Breast epithelium (tissue), 4 donors: ENCODE data around the gene PDGFRA. TPM values are rescaled to one million over a fixed set of nuclear protein-coding genes. Genes with fewer than 3 reads are reported as not detected.
"Not testable (repeated sequence)": the region's sequence is repeated elsewhere in the genome, so short reads cannot be mapped to it uniquely, and the experiment has no call there.

Experiments used
- DNase-seq, 2 donors: peaks; one replicate each; pipeline ENCODE4 v3.0.0-alpha.2; 2019; ENCODE audit warnings: low spot score in 2 of 2
- H3K27ac ChIP-seq, 2 donors: fragments of 200-600 bp; sonication (generic) in 1 of 2; one replicate each; pipeline ENCODE4 v1.5.1; 2016 to 2019; ENCODE audit warnings: mild to moderate bottlenecking in 1 of 2
- H3K27me3 ChIP-seq, 2 donors: fragments of 200-600 bp; sonication (generic) in 1 of 2; one replicate each; pipeline versions ENCODE4 v1.5.1 to v1.6.0; 2017 to 2019; ENCODE audit warnings: control low read depth in 1 of 2, mild to moderate bottlenecking in 1 of 2
- H3K36me3 ChIP-seq: fragments of 200-600 bp; one replicate; pipeline ENCODE4 v1.5.1; 2019
- H3K4me1 ChIP-seq, 2 donors: fragments of 200-600 bp; sonication (generic); one replicate each; pipeline ENCODE4 v1.5.1; 2016 to 2019; ENCODE audit warnings: control low read depth in 1 of 2
- H3K4me3 ChIP-seq, 3 donors: fragments of 200-600 bp; sonication (generic); 1 replicate in 2 of 3; 2 replicates in 1 of 3; pipeline ENCODE4 v1.5.1; 2016 to 2019; ENCODE audit warnings: mild to moderate bottlenecking in 3 of 3, moderate library complexity in 2 of 3
- H3K9me3 ChIP-seq, 2 donors: fragments of 200-600 bp; sonication (generic) in 1 of 2; one replicate each; pipeline ENCODE4 v1.5.1; 2016 to 2019; ENCODE audit warnings: control low read depth in 1 of 2
- POLR2A ChIP-seq: fragments of 450-650 bp; IDR thresholded peaks from one replicate; pipeline ENCODE4 v1.6.1; 2016; ENCODE audit warnings: antibody characterized with exemption, mild to moderate bottlenecking, moderate library complexity
- POLR2AphosphoS5 ChIP-seq, 3 donors: sonication (generic); formaldehyde crosslinking; IDR thresholded peaks; one replicate each; pipeline ENCODE4 v1.6.1; 2017; ENCODE audit warnings: antibody characterized with exemption in 3 of 3
- intact Hi-C: fragments of 100-400 bp; cut with DNase I; formaldehyde crosslinking; loops from one replicate; pipeline ENCODE4 v1.15.1; 2023; ENCODE audit warnings: low total_unique reads
- total RNA-seq, 3 donors: library from RNA; depleted of rRNA; stranded (reverse); fragments of >200 nt; gene quantifications; one replicate each; pipeline ENCODE4 v1.1.0, GENCODE V29; 2016
- TF ChIP-seq, protein P1 (sequence below), 3 donors: fragments of 450-650 bp; IDR thresholded peaks; one replicate each; pipeline ENCODE4 v1.5.1; 2016 to 2017; ENCODE audit warnings: antibody characterized with exemption in 3 of 3, mild to moderate bottlenecking in 3 of 3, moderate library complexity in 3 of 3

Gene PDGFRA
- total RNA-seq, 3 donors from 2014 or later, result 125 to 154 (median 130) TPM

DNA sequence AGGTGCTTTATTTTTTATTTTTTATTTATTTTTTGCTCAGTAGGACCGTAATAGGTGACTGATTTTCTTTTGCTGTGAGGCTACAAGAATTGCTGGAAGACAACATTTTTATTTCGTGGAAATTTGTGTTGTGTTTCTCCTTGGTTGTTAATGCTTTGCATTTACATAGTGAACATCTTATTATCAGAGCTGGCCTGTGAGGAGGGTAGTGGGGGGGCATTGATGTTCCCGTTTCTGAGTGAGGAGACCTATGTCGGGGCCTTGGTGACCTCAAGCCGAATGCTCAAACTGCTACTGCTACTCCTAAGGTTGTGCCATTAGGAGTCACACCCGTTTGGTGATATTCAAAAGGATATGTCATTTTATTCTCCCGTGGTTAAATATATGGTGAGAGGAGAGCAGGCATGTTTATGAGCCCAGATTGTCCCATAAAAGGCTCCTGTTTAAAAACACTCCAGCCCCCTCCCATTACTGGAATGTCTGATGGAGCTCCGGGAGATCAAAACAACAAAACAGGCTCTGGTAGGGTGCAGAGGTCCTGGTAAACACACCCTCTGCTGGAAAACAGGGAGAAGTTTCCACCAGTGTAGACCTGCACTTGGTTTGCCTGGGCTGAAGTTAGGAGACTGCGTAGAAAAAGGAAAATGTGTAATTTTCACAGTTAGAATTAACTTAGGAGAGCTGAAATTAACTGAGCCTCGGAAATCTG, 5.6 kb downstream of the PDGFRA start:
- no peaks in the 10 kb centered on the region for H3K9me3 ChIP-seq
- H3K36me3 ChIP-seq, result no peaks in the 10 kb centered on the region
- peaks cover 0 to 17% of the 10 kb centered on the region in 2 donors for H3K27me3 ChIP-seq
- intact Hi-C loops, result no loop called here
- peak overlapping the region; percentile 56 to 82 (median 71) for H3K4me3 ChIP-seq
- TF ChIP-seq, protein P1, sequence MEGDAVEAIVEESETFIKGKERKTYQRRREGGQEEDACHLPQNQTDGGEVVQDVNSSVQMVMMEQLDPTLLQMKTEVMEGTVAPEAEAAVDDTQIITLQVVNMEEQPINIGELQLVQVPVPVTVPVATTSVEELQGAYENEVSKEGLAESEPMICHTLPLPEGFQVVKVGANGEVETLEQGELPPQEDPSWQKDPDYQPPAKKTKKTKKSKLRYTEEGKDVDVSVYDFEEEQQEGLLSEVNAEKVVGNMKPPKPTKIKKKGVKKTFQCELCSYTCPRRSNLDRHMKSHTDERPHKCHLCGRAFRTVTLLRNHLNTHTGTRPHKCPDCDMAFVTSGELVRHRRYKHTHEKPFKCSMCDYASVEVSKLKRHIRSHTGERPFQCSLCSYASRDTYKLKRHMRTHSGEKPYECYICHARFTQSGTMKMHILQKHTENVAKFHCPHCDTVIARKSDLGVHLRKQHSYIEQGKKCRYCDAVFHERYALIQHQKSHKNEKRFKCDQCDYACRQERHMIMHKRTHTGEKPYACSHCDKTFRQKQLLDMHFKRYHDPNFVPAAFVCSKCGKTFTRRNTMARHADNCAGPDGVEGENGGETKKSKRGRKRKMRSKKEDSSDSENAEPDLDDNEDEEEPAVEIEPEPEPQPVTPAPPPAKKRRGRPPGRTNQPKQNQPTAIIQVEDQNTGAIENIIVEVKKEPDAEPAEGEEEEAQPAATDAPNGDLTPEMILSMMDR (IDR thresholded peaks at IDR 0.05), result no peak
- TF ChIP-seq POLR2A (no peak), POLR2AphosphoS5 (IDR thresholded peaks at IDR 0.05) (no peak)
- peak overlapping the region in 1 of 2 donors; percentile 16 for H3K27ac ChIP-seq
- DNase-seq, result no peak
- peaks cover 0 to 6% of the 10 kb centered on the region in 2 donors for H3K4me1 ChIP-seq

DNA sequence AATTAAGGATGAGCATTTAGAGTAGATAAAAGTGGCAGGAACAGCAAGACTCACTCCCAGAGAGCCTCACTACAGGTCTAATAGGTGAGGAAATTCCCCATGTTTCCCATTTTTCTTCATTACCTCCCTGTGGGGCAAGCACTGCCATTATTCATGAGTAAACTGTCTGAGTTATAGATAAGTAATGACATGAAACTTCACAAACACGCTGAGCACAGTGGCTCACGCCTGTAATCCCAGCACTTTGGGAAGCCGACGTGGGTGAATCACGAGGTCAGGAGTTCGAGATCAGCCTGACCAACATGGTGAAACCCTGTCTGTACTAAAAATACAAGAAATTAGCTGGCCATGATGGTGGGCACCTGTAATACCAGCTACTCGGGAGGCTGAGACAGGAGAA, 7.2 kb downstream of the PDGFRA start:
- H3K9me3 ChIP-seq, H3K27ac ChIP-seq, intact Hi-C loops, H3K4me1 ChIP-seq, DNase-seq, H3K36me3 ChIP-seq, H3K27me3 ChIP-seq: not testable (repeated sequence)
- H3K4me3 ChIP-seq, result peak overlapping the region in 1 of 3 donors; percentile 82

DNA sequence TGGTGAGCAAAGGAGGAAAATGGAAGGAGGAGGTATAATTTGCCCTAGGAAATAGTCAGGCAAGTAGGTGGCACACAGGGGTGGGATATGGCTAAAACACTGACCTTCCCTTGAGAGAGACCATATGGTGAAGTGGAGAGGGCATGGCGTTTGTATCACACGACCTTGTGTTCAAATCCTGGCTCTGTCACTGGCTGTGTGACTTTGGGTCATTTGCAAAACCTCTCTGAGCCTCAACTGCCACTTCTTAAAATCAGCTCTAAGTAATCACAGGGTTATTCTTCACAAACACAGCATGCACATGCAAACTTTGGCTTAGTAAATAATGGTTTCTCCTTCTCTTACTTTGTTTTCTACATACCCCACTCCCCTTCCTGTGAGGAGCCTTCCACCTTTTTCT, 8.7 kb downstream of the PDGFRA start:
- no peak for DNase-seq
- TF ChIP-seq POLR2AphosphoS5 (IDR thresholded peaks at IDR 0.05) (no peak), POLR2A (no peak)
- TF ChIP-seq, protein P1 (IDR thresholded peaks at IDR 0.05), result no peak
- Histone ChIP-seq H3K4me3 (peak overlapping the region in 1 of 3 donors; percentile 4), H3K9me3 (peaks cover 0 to 14% of the 10 kb centered on the region in 2 donors), H3K27ac (no peak overlapping the region), H3K36me3 (no peaks in the 10 kb centered on the region), H3K4me1 (peaks cover 0 to 6% of the 10 kb centered on the region in 2 donors), H3K27me3 (no peaks in the 10 kb centered on the region)
- intact Hi-C loops, result no loop called here

DNA sequence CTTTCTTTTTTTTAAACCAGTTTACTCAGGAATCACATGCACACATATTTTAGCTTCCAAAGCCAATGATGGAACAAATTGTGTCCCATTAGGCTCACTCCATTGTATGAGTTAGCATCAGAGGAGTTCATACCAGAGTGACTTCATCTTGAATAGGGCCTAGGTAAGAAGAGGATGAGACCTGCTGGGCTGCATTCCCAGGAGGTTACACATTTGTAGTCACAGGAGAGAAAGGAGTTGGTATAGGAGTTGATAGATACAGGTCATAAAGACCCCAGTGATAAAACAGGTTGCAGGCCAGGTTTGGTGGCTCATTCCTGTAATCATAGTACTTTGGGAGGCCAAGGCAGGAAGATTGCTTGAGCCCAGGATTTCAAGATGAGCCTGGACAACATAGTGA, 9.3 kb downstream of the PDGFRA start:
- H3K4me3 ChIP-seq, result no peak overlapping the region
- DNase-seq, result no peak
- no peaks in the 10 kb centered on the region for H3K36me3 ChIP-seq
- H3K27me3 ChIP-seq, result no peaks in the 10 kb centered on the region
- intact Hi-C loops, result no loop called here
- H3K27ac ChIP-seq, result no peak overlapping the region
- TF ChIP-seq POLR2AphosphoS5 (IDR thresholded peaks at IDR 0.05), result no peak
- TF ChIP-seq, protein P1 (IDR thresholded peaks at IDR 0.05), result no peak
- no peak for TF ChIP-seq POLR2A
- peaks cover 0 to 20% of the 10 kb centered on the region in 2 donors for H3K9me3 ChIP-seq
- H3K4me1 ChIP-seq, result peaks cover 0 to 6% of the 10 kb centered on the region in 2 donors

DNA sequence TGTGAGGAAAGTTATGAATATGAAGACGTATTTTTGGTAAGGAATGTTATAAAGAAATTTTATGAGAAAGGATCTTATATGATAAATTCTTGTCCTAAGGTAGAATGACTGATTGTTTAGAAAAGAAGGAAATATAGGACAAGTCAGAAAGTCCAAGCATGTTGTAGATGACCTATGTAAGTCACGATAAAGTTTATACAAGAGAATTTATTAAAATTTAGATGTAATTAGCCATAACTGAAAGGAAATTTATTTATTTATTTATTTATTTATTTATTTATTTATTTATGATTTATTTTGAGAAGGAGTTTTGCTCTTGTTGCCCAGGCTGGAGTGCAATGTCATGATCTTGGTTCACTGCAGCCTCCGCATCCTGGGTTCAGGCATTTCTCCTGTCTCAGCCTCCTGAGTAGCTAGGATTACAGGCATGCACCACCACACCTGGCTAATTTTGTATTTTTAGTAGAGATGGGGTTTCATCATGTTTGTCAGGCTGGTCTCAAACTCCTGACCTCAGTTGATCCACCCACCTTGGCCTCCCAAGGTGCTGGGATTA, 12.3 kb downstream of the PDGFRA start:
- intact Hi-C loops, H3K27ac ChIP-seq, H3K36me3 ChIP-seq, DNase-seq, H3K27me3 ChIP-seq, H3K4me1 ChIP-seq, H3K4me3 ChIP-seq: not testable (repeated sequence)
- peaks cover 0 to 25% of the 10 kb centered on the region in 2 donors for H3K9me3 ChIP-seq

DNA sequence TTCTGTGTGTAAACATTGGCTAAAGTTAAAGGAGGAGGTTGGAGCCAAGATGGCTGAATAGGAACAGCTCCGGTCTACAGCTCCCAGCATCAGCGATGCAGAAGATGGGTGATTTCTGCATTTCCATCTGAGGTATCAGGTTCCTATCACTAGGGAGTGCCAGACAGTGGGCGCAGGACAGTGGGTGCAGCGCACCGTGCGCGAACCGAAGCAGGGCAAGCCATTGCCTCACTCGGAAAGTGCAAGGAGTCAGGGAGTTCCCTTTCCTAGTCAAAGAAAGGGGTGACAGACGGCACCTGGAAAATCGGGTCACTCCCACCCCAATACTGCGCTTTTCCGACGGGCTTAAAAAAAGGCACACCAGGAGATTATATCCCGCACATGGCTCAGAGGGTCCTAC, 14.4 kb downstream of the PDGFRA start:
- intact Hi-C loops, H3K4me3 ChIP-seq, DNase-seq, H3K36me3 ChIP-seq, H3K27me3 ChIP-seq, H3K27ac ChIP-seq, H3K4me1 ChIP-seq: not testable (repeated sequence)
- H3K9me3 ChIP-seq, result peaks cover 0 to 25% of the 10 kb centered on the region in 2 donors

DNA sequence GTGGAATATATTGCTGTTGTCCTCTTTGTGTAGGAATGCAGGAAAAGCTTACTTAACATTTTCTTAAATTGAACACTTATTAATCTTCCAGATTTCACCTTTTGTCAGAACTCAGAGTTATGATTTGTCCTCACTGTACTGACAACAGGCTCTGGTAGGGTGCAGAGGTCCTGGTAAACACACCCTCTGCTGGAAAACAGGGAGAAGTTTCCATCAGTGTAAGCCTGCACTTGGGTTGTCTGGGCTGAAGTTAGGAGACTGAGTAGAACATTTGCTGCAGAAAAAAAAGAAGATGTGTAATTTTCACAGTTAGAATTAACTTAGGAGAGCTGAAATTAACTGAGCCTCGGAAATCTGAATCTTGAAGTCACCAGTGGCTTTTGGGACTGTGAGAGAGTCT, 23.2 kb downstream of the PDGFRA start:
- H3K27ac ChIP-seq, H3K27me3 ChIP-seq, H3K36me3 ChIP-seq, intact Hi-C loops, DNase-seq, H3K4me1 ChIP-seq, H3K4me3 ChIP-seq: not testable (repeated sequence)
- peaks cover 5 to 20% of the 10 kb centered on the region in 2 donors for H3K9me3 ChIP-seq
